SK-N-SH (cell line): ENCODE results near the gene CCDC91. TPM values are rescaled to one million over a fixed set of nuclear protein-coding genes. Genes with fewer than 3 reads are reported as not detected.

Experiments used
- CTCF ChIA-PET: fragments of 300-600, 350-600 bp; formaldehyde crosslinking; extraction: SDS; loops from one replicate; lab custom pipeline; 2021; lab: Yijun Ruan, JAX
- POLR2A ChIA-PET: fragments of 350-600 bp; sonication (Branson Sonifier 250); formaldehyde crosslinking; extraction: SDS; loops from one replicate; lab custom pipeline; 2020; ENCODE audit warnings: antibody characterized with exemption, inconsistent platforms; lab: Yijun Ruan, JAX
- DNase-seq: peaks from one replicate; pipeline ENCODE4 v3.0.0; 2012
- H2AFZ ChIP-seq: fragments of 200-600 bp; sonication (generic); 2 replicates; pipeline ENCODE4 v1.8.1; 2016; ENCODE audit warnings: antibody characterized with exemption, mild to moderate bottlenecking, low read depth
- H3F3A ChIP-seq: fragments of 200-600 bp; sonication (generic); replicated peaks from 2 replicates; pipeline ENCODE3; 2016; ENCODE audit warnings: antibody characterized with exemption, mild to moderate bottlenecking; ENCODE audit not compliant: insufficient read depth
- H3K27ac ChIP-seq, 2 experiments: fragments of 200-500 bp in 1 of 2; fragments of 200-600 bp in 1 of 2; sonication (Bioruptor generic) in 1 of 2; sonication (generic), shearing (Covaris generic) in 1 of 2; 2 replicates each; pipeline versions ENCODE4 v1.5.1 to v1.6.1; 2014 to 2016; ENCODE audit warnings: low read depth in 2 of 2, inconsistent platforms in 1 of 2, low read length in 1 of 2, mild to moderate bottlenecking in 1 of 2, mixed read lengths in 1 of 2
- H3K27me3 ChIP-seq: fragments of 200-600 bp; sonication (generic), shearing (Covaris generic); 2 replicates; pipeline ENCODE4 v1.6.1; 2016; ENCODE audit warnings: mixed run types; ENCODE audit not compliant: insufficient read depth
- H3K36me3 ChIP-seq, 2 experiments: fragments of 200-500 bp in 1 of 2; fragments of 200-600 bp in 1 of 2; sonication (Bioruptor generic) in 1 of 2; sonication (generic) in 1 of 2; replicated peaks in 1 of 2; 2 replicates each; pipeline versions ENCODE3 to v1.5.1; 2014 to 2016; ENCODE audit warnings: low read length in 1 of 2, mild to moderate bottlenecking in 1 of 2; ENCODE audit not compliant: insufficient read depth in 2 of 2, control insufficient read depth in 1 of 2
- H3K4me1 ChIP-seq, 2 experiments: fragments of 200-500 bp in 1 of 2; fragments of 200-600 bp in 1 of 2; sonication (Bioruptor generic) in 1 of 2; sonication (generic), shearing (Covaris generic) in 1 of 2; 2 replicates each; pipeline versions ENCODE4 v1.5.1 to v1.6.1; 2014 to 2016; ENCODE audit warnings: low read depth in 1 of 2, low read length in 1 of 2, mixed run types in 1 of 2; ENCODE audit not compliant: insufficient read depth in 2 of 2, control insufficient read depth in 1 of 2
- H3K4me2 ChIP-seq: fragments of 200-600 bp; sonication (generic), shearing (Covaris generic); 2 replicates; pipeline ENCODE4 v1.6.1; 2017; ENCODE audit warnings: mixed run types
- H3K4me3 ChIP-seq, 2 experiments: fragments of 200-500 bp in 1 of 2; fragments of 200-600 bp in 1 of 2; sonication (Bioruptor generic) in 1 of 2; sonication (generic), shearing (Covaris generic) in 1 of 2; 2 replicates each; pipeline versions ENCODE4 v1.5.1 to v1.8.1; 2014 to 2016; ENCODE audit warnings: low read depth in 2 of 2, inconsistent platforms in 1 of 2, low read length in 1 of 2, mild to moderate bottlenecking in 1 of 2, mixed read lengths in 1 of 2, moderate library complexity in 1 of 2
- H3K79me2 ChIP-seq: fragments of 200-600 bp; sonication (generic); 2 replicates; pipeline ENCODE4 v1.8.1; 2017; ENCODE audit warnings: mild to moderate bottlenecking; ENCODE audit not compliant: insufficient read depth
- H3K9ac ChIP-seq: fragments of 200-600 bp; sonication (generic); 2 replicates; pipeline ENCODE4 v1.6.1; 2017; ENCODE audit warnings: mixed run types
- H3K9me2 ChIP-seq: fragments of 200-600 bp; sonication (generic); 2 replicates; pipeline ENCODE4 v1.6.1; 2017; ENCODE audit warnings: mixed run types
- H3K9me3 ChIP-seq: fragments of 200-600 bp; sonication (generic); 2 replicates; pipeline ENCODE4 v1.6.1; 2017; ENCODE audit warnings: mixed run types, mild to moderate bottlenecking, moderate library complexity
- H4K20me1 ChIP-seq: fragments of 200-600 bp; sonication (generic); 2 replicates; pipeline ENCODE4 v1.6.1; 2017; ENCODE audit warnings: mild to moderate bottlenecking, mixed run types; ENCODE audit not compliant: insufficient read depth
- CHD2 ChIP-seq: fragments of 150-350 bp; IDR thresholded peaks from 2 replicates; pipeline ENCODE4 v1.6.1; 2018; ENCODE audit warnings: low read length; ENCODE audit not compliant: partially characterized antibody
- ELF1 ChIP-seq: IDR thresholded peaks from 2 replicates; pipeline ENCODE4 v1.4.0; 2012
- EZH2phosphoT487 ChIP-seq: fragments of 200-600 bp; sonication (generic); IDR thresholded peaks from 2 replicates; pipeline ENCODE4 v1.6.1; 2017; ENCODE audit warnings: low read depth, mixed run types, mild to moderate bottlenecking, antibody characterized with exemption, moderate library complexity, borderline replicate concordance
- FOSL2 ChIP-seq: IDR thresholded peaks from 2 replicates; pipeline ENCODE4 v1.4.0; 2012; ENCODE audit warnings: low read depth, mild to moderate bottlenecking, moderate library complexity, borderline replicate concordance
- FOXJ3 ChIP-seq: sonication (generic); formaldehyde crosslinking; IDR thresholded peaks from 2 replicates; pipeline ENCODE4 v1.5.1; 2020; ENCODE audit warnings: mild to moderate bottlenecking, missing genetic modification reagents
- FOXM1 ChIP-seq: IDR thresholded peaks from 2 replicates; pipeline ENCODE4 v1.4.0; 2012; ENCODE audit warnings: low read depth, mild to moderate bottlenecking
- MEF2A ChIP-seq: IDR thresholded peaks from 2 replicates; pipeline ENCODE4 v1.4.0; 2012; ENCODE audit warnings: low read depth, borderline replicate concordance
- NRF1 ChIP-seq: IDR thresholded peaks from 2 replicates; pipeline ENCODE4 v1.6.1; 2012; ENCODE audit warnings: low read depth, mild to moderate bottlenecking, low read length
- POLR2AphosphoS5 ChIP-seq: IDR thresholded peaks from 2 replicates; pipeline ENCODE4 v1.6.1; 2012; ENCODE audit warnings: low read depth, low read length
- RAD21 ChIP-seq: IDR thresholded peaks from 2 replicates; pipeline ENCODE4 v1.6.1; 2012; ENCODE audit warnings: mild to moderate bottlenecking, low read length
- RCOR1 ChIP-seq: fragments of 150-350 bp; IDR thresholded peaks from 2 replicates; pipeline ENCODE4 v1.6.1; 2017; ENCODE audit warnings: antibody characterized with exemption, low read length
- RFX5 ChIP-seq: IDR thresholded peaks from 2 replicates; pipeline ENCODE4 v1.6.1; 2012; ENCODE audit warnings: mild to moderate bottlenecking, improper control_type of control experiment, low read length
- SMC3 ChIP-seq: IDR thresholded peaks from 2 replicates; pipeline ENCODE4 v1.6.1; 2012; ENCODE audit warnings: low read depth, low read length, improper control_type of control experiment
- TCF12 ChIP-seq: IDR thresholded peaks from 2 replicates; pipeline ENCODE4 v1.4.0; 2012
- YY1 ChIP-seq: IDR thresholded peaks from 2 replicates; pipeline ENCODE4 v1.4.0; 2012; ENCODE audit warnings: low read depth, mild to moderate bottlenecking
- WGBS: methylation state at CpG from one replicate; pipeline ENCODE4 v1.1.6; 2017; ENCODE audit warnings: low lambda C conversion rate; 5-methylcytosine and 5-hydroxymethylcytosine counted together
- polyA plus RNA-seq, 3 experiments: library from polyadenylated mRNA; depleted of rRNA; stranded (reverse); fragments of >200 nt; gene quantifications; 2 replicates each; pipeline ENCODE4 v1.2.3, GENCODE V29; 2012
- TF ChIP-seq, protein P1 (sequence below): IDR thresholded peaks from 2 replicates; pipeline ENCODE4 v1.4.0; 2012; ENCODE audit warnings: low read depth
- TF ChIP-seq, protein P2 (sequence below): IDR thresholded peaks from 2 replicates; pipeline ENCODE4; 2012
- TF ChIP-seq, protein P3 (sequence below): IDR thresholded peaks from 2 replicates; pipeline ENCODE4 v1.4.0; 2012; ENCODE audit warnings: low read depth, borderline replicate concordance
- TF ChIP-seq, protein P4 (sequence below): IDR thresholded peaks from 2 replicates; pipeline ENCODE4 v1.4.0; 2012; ENCODE audit warnings: low read depth, borderline replicate concordance
- TF ChIP-seq, protein P5 (sequence below): fragments of 150-350 bp; IDR thresholded peaks from 2 replicates; pipeline ENCODE4 v1.6.1; 2017; ENCODE audit warnings: antibody characterized with exemption, low read length, low read depth, borderline replicate concordance
- TF ChIP-seq, protein P6 (sequence below): fragments of 200-600 bp; sonication (generic); IDR thresholded peaks from 2 replicates; pipeline ENCODE4 v1.6.1; 2017; ENCODE audit warnings: antibody characterized with exemption, mild to moderate bottlenecking, moderate library complexity

The CCDC91 gene
- polyA plus RNA-seq, 1 of the 3 experiments (the other 2 are of a cell fraction) = 13.0 TPM

DNA sequence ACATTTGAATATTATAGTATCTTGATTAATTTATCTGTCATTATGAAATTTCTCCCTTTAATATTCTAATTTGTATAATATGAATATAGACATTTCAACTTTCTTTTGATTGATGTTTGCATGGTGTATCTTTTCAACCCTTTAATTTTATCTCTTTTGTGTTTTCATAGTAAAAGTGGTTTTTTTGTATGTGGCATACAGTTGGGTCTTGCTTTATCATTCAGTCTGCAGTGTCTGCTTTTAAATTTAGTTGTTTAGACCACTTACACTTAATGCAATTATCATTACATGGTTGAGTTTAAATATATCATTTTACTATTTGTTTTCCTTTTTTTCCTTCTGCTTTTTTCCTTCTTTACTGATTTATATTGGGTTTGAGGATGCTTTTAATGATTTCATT lies 29.6 kb downstream of the CCDC91 start (continued):
- TF ChIP-seq, protein P1, sequence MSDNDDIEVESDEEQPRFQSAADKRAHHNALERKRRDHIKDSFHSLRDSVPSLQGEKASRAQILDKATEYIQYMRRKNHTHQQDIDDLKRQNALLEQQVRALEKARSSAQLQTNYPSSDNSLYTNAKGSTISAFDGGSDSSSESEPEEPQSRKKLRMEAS = no peak
- TF ChIP-seq FOXM1 (no peak), TCF12 (no peak), YY1 (no peak), RAD21 (no peak), NRF1 (no peak), FOXJ3 (CRISPR knock-in tag) (no peak)
- TF ChIP-seq, protein P2, sequence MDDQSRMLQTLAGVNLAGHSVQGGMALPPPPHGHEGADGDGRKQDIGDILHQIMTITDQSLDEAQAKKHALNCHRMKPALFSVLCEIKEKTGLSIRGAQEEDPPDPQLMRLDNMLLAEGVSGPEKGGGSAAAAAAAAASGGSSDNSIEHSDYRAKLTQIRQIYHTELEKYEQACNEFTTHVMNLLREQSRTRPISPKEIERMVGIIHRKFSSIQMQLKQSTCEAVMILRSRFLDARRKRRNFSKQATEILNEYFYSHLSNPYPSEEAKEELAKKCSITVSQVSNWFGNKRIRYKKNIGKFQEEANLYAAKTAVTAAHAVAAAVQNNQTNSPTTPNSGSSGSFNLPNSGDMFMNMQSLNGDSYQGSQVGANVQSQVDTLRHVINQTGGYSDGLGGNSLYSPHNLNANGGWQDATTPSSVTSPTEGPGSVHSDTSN = no peak

DNA sequence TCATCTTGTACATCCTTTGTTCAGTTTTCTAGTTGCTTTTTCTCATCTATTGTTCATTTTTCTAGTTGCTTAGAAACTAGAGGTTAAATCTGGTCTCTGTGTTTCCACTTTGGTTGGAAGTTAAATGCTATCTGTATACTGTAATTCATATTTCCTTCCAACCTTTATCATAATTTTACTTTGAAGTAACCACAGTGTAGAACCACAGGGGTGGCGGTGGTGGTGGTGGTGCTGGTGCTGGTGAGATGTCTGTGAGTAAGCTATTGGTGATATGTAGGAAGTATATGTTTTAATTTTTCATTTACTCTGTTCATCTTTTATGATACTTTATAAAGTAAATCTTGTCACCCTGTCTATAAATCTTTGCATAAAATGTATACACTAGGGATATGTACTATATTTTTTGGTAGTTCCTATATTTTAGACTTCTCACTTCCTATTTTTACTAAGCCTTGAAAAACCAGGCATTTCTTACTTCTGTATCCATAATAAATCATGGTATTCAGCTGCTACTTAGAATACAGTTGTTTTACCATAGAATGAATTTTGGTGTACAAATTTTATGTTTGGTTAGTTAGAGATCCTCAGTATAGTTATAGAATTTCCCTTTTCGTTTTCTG lies 31.9 kb downstream of the CCDC91 start:
- Histone ChIP-seq H3K27ac (no peak overlapping the region), H2AFZ (no peak overlapping the region), H3K27me3 (no peaks in the 10 kb centered on the region), H4K20me1 (no peaks in the 10 kb centered on the region)
- TF ChIP-seq, protein P2 = no peak
- TF ChIP-seq RAD21 (no peak), RFX5 (no peak), FOXM1 (no peak), MEF2A (no peak), NRF1 (no peak), EZH2phosphoT487 (no peak), TCF12 (no peak), FOSL2 (no peak), ELF1 (no peak), SMC3 (no peak), RCOR1 (no peak), POLR2AphosphoS5 (no peak), CHD2 (no peak), FOXJ3 (CRISPR knock-in tag) (no peak)
- TF ChIP-seq, protein P3, sequence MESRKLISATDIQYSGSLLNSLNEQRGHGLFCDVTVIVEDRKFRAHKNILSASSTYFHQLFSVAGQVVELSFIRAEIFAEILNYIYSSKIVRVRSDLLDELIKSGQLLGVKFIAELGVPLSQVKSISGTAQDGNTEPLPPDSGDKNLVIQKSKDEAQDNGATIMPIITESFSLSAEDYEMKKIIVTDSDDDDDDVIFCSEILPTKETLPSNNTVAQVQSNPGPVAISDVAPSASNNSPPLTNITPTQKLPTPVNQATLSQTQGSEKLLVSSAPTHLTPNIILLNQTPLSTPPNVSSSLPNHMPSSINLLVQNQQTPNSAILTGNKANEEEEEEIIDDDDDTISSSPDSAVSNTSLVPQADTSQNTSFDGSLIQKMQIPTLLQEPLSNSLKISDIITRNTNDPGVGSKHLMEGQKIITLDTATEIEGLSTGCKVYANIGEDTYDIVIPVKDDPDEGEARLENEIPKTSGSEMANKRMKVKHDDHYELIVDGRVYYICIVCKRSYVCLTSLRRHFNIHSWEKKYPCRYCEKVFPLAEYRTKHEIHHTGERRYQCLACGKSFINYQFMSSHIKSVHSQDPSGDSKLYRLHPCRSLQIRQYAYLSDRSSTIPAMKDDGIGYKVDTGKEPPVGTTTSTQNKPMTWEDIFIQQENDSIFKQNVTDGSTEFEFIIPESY = no peak
- TF ChIP-seq, protein P4, sequence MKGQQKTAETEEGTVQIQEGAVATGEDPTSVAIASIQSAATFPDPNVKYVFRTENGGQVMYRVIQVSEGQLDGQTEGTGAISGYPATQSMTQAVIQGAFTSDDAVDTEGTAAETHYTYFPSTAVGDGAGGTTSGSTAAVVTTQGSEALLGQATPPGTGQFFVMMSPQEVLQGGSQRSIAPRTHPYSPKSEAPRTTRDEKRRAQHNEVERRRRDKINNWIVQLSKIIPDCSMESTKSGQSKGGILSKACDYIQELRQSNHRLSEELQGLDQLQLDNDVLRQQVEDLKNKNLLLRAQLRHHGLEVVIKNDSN = no peak
- TF ChIP-seq, protein P5, sequence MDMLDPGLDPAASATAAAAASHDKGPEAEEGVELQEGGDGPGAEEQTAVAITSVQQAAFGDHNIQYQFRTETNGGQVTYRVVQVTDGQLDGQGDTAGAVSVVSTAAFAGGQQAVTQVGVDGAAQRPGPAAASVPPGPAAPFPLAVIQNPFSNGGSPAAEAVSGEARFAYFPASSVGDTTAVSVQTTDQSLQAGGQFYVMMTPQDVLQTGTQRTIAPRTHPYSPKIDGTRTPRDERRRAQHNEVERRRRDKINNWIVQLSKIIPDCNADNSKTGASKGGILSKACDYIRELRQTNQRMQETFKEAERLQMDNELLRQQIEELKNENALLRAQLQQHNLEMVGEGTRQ = no peak
- TF ChIP-seq, protein P1 = no peak
- TF ChIP-seq, protein P6, sequence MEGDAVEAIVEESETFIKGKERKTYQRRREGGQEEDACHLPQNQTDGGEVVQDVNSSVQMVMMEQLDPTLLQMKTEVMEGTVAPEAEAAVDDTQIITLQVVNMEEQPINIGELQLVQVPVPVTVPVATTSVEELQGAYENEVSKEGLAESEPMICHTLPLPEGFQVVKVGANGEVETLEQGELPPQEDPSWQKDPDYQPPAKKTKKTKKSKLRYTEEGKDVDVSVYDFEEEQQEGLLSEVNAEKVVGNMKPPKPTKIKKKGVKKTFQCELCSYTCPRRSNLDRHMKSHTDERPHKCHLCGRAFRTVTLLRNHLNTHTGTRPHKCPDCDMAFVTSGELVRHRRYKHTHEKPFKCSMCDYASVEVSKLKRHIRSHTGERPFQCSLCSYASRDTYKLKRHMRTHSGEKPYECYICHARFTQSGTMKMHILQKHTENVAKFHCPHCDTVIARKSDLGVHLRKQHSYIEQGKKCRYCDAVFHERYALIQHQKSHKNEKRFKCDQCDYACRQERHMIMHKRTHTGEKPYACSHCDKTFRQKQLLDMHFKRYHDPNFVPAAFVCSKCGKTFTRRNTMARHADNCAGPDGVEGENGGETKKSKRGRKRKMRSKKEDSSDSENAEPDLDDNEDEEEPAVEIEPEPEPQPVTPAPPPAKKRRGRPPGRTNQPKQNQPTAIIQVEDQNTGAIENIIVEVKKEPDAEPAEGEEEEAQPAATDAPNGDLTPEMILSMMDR = no peak
- TF ChIP-seq, all 33 proteins: peak for 0
- Histone ChIP-seq H3K4me2 (no peak overlapping the region), H3K79me2 (peaks cover 38% of the 10 kb centered on the region), H3F3A (peaks cover 5% of the 10 kb centered on the region), H3K36me3 (peaks cover 2 to 13% of the 10 kb centered on the region in 2 experiments), H3K4me1 (no peaks in the 10 kb centered on the region), H3K9ac (no peak overlapping the region), H3K9me2 (no peaks in the 10 kb centered on the region), H3K9me3 (peaks cover 12% of the 10 kb centered on the region), H3K4me3 (no peak overlapping the region)
- DNase-seq = no peak
- WGBS = 89% methylated on average over 2 of the region's 2 CpGs
- POLR2A ChIA-PET = no interaction called here
- CTCF ChIA-PET = no interaction called here
